ENCODE measurements around the gene ENKUR. TPM values are rescaled to one million over a fixed set of nuclear protein-coding genes. Genes with fewer than 3 reads are reported as not detected.
"Not testable (repeated sequence)": the region's sequence is repeated elsewhere in the genome, so short reads cannot be mapped to it uniquely, and the experiment has no call there.

Gene ENKUR
- total RNA-seq, 1 donor from 2014 or later, result not detected

GRCh38 chr10:24983130-24983529 is 32.8 kb downstream of the ENKUR start:
- DNase-seq (no peak), ATAC-seq (no peak)
- intact Hi-C loops (cut with micrococcal nuclease), result no loop called here

- DNase-seq (no peak), ATAC-seq (no peak)
- intact Hi-C loops (cut with micrococcal nuclease), result no loop called here
Observed at GRCh38 chr10:24982319-24983112, 33.4 kb downstream of the ENKUR start.

- intact Hi-C loops (cut with micrococcal nuclease), result no loop called here
- DNase-seq, result no peak
- ATAC-seq, result peak; percentile 85
Observed at GRCh38 chr10:24981161-24981710, 34.7 kb downstream of the ENKUR start.

GRCh38 chr10:24979685-24980084 is 36.3 kb downstream of the ENKUR start:
- intact Hi-C loops (cut with micrococcal nuclease), result no loop called here
- DNase-seq (no peak), ATAC-seq (no peak)

- ATAC-seq, result peak; percentile 91
- intact Hi-C loops (cut with micrococcal nuclease), result no loop called here
- DNase-seq, result peak; percentile 63
Observed at GRCh38 chr10:24974976-24975375, 41.0 kb downstream of the ENKUR start.

GRCh38 chr10:24973163-24973562 is 42.8 kb downstream of the ENKUR start:
- no peak for DNase-seq
- ATAC-seq, result no peak
- intact Hi-C loops (cut with micrococcal nuclease), result no loop called here

GRCh38 chr10:24971374-24971773 is 44.6 kb downstream of the ENKUR start:
- no peak for DNase-seq
- peak; percentile 53 for ATAC-seq
- intact Hi-C loops (cut with micrococcal nuclease), result no loop called here

- ATAC-seq (peak; percentile 34), DNase-seq (no peak)
- intact Hi-C loops (cut with micrococcal nuclease), result no loop called here
Observed at GRCh38 chr10:24969841-24970281, 46.1 kb downstream of the ENKUR start.

- ATAC-seq; intact Hi-C loops (cut with micrococcal nuclease); DNase-seq: not testable (repeated sequence)
Observed at GRCh38 chr10:24968951-24969350, 47.0 kb downstream of the ENKUR start.

GRCh38 chr10:24968349-24968748 is 47.6 kb downstream of the ENKUR start:
- intact Hi-C loops (cut with micrococcal nuclease), result no loop called here
- DNase-seq, result no peak
- no peak for ATAC-seq

GRCh38 chr10:24966962-24967481 is 48.9 kb downstream of the ENKUR start:
- DNase-seq (no peak), ATAC-seq (no peak)
- intact Hi-C loops (cut with micrococcal nuclease), result no loop called here

GRCh38 chr10:24965051-24965450 is 50.9 kb downstream of the ENKUR start:
- DNase-seq, result no peak
- no peak for ATAC-seq

GRCh38 chr10:24963521-24964041 is 52.4 kb downstream of the ENKUR start:
- intact Hi-C loops (cut with micrococcal nuclease), result no loop called here
- DNase-seq, result no peak

More at GRCh38 chr10:24965051-24965450, 50.9 kb downstream of the ENKUR start:
- intact Hi-C loops (cut with micrococcal nuclease), result no loop called here

GRCh38 chr10:24962995-24963394 is 53.0 kb downstream of the ENKUR start:
- ATAC-seq (no peak), DNase-seq (no peak)
- intact Hi-C loops (cut with micrococcal nuclease), result no loop called here

More at GRCh38 chr10:24963521-24964041, 52.4 kb downstream of the ENKUR start:
- no peak for ATAC-seq

GRCh38 chr10:24961582-24961981 is 54.4 kb downstream of the ENKUR start:
- ATAC-seq, result no peak
- intact Hi-C loops (cut with micrococcal nuclease), result no loop called here
- no peak for DNase-seq

GRCh38 chr10:24959382-24959730 is 56.6 kb downstream of the ENKUR start:
- DNase-seq (no peak), ATAC-seq (no peak)
- intact Hi-C loops (cut with micrococcal nuclease), result no loop called here

GRCh38 chr10:24958721-24959381 is 57.1 kb downstream of the ENKUR start:
- ATAC-seq (peak; percentile 95), DNase-seq (no peak)
- intact Hi-C loops (cut with micrococcal nuclease), result no loop called here

- DNase-seq (no peak), ATAC-seq (peak; percentile 79)
- intact Hi-C loops (cut with micrococcal nuclease), result no loop called here
Observed at GRCh38 chr10:24958091-24958720, 57.8 kb downstream of the ENKUR start.

- intact Hi-C loops (cut with micrococcal nuclease); ATAC-seq; DNase-seq: not testable (repeated sequence)
Observed at GRCh38 chr10:24957624-24958051, 58.3 kb downstream of the ENKUR start.

Measured in left ventricle myocardium superior (tissue), 1 donor.